ENCODE data around the gene GALNT1.

Gene GALNT1

GRCh38 chr18:35639296-35639695 lies 57.8 kb downstream of the GALNT1 start:
- Histone ChIP-seq H3K9ac (ENCODE audit: low read depth, low read length) (no peak overlapping the region), H3K27me3 (ENCODE audit: insufficient read depth, low read length) (no peaks in the 10 kb centered on the region), H3K9me3 (ENCODE audit: insufficient read depth, low read depth, low read length) (peaks cover 6% of the 10 kb centered on the region; the same call in 1 of the 2 replicates), H3K27ac (ENCODE audit: low read depth, low read length) (no peak overlapping the region), H3K4me1 (ENCODE audit: insufficient read depth, low read length) (no peaks in the 10 kb centered on the region), H3K4me3 (ENCODE audit: low read length) (no peak overlapping the region), H3K36me3 (ENCODE audit: insufficient read depth, low read length) (peaks cover 4% of the 10 kb centered on the region; the same call in 1 of the 2 replicates)
- no CpG with 5 or more reads among the region's 4 CpGs for WGBS

- Histone ChIP-seq H3K4me1 (ENCODE audit: insufficient read depth, low read length) (no peaks in the 10 kb centered on the region), H3K9ac (ENCODE audit: low read depth, low read length) (no peak overlapping the region), H3K27me3 (ENCODE audit: insufficient read depth, low read length) (no peaks in the 10 kb centered on the region), H3K27ac (ENCODE audit: low read depth, low read length) (no peak overlapping the region), H3K36me3 (ENCODE audit: insufficient read depth, low read length) (peaks cover 9% of the 10 kb centered on the region; the same call in 1 of the 2 replicates), H3K9me3 (ENCODE audit: insufficient read depth, low read depth, low read length) (peaks cover 6% of the 10 kb centered on the region; the same call in 1 of the 2 replicates), H3K4me3 (ENCODE audit: low read length) (no peak overlapping the region)
- 100% methylated on average over 2 of the region's 4 CpGs for WGBS
Observed at GRCh38 chr18:35641467-35641866, 59.9 kb downstream of the GALNT1 start.

GRCh38 chr18:35641916-35642315 lies 60.4 kb downstream of the GALNT1 start:
- H3K9ac ChIP-seq (ENCODE audit: low read depth, low read length): no peak overlapping the region
- peaks cover 13% of the 10 kb centered on the region for H3K36me3 ChIP-seq (ENCODE audit: insufficient read depth, low read length)
- H3K4me1 ChIP-seq (ENCODE audit: insufficient read depth, low read length): no peaks in the 10 kb centered on the region
- no peaks in the 10 kb centered on the region for H3K27me3 ChIP-seq (ENCODE audit: insufficient read depth, low read length)
- no peak overlapping the region for H3K27ac ChIP-seq (ENCODE audit: low read depth, low read length)
- 98% methylated on average over 3 of the region's 3 CpGs for WGBS
- H3K4me3 ChIP-seq (ENCODE audit: low read length): no peak overlapping the region
- peaks cover 6% of the 10 kb centered on the region; the same call in 1 of the 2 replicates for H3K9me3 ChIP-seq (ENCODE audit: insufficient read depth, low read depth, low read length)

GRCh38 chr18:35642802-35643201 lies 61.3 kb downstream of the GALNT1 start:
- WGBS: 93% methylated on average over 4 of the region's 4 CpGs
- H3K27ac ChIP-seq (ENCODE audit: low read depth, low read length): no peak overlapping the region

GRCh38 chr18:35646449-35646848 lies 64.9 kb downstream of the GALNT1 start:
- Histone ChIP-seq H3K9me3 (ENCODE audit: insufficient read depth, low read depth, low read length) (peaks cover 13% of the 10 kb centered on the region; the same call in 1 of the 2 replicates), H3K27ac (ENCODE audit: low read depth, low read length) (no peak overlapping the region), H3K4me3 (ENCODE audit: low read length) (no peak overlapping the region), H3K27me3 (ENCODE audit: insufficient read depth, low read length) (no peaks in the 10 kb centered on the region), H3K4me1 (ENCODE audit: insufficient read depth, low read length) (no peaks in the 10 kb centered on the region), H3K9ac (ENCODE audit: low read depth, low read length) (no peak overlapping the region), H3K36me3 (ENCODE audit: insufficient read depth, low read length) (peaks cover 10% of the 10 kb centered on the region; the same call in 1 of the 2 replicates)

More at GRCh38 chr18:35642802-35643201, 61.3 kb downstream of the GALNT1 start:
- Histone ChIP-seq H3K36me3 (ENCODE audit: insufficient read depth, low read length) (peaks cover 12% of the 10 kb centered on the region), H3K9me3 (ENCODE audit: insufficient read depth, low read depth, low read length) (peaks cover 1% of the 10 kb centered on the region; the same call in 1 of the 2 replicates), H3K27me3 (ENCODE audit: insufficient read depth, low read length) (no peaks in the 10 kb centered on the region), H3K4me3 (ENCODE audit: low read length) (no peak overlapping the region), H3K4me1 (ENCODE audit: insufficient read depth, low read length) (no peaks in the 10 kb centered on the region), H3K9ac (ENCODE audit: low read depth, low read length) (no peak overlapping the region)

- Histone ChIP-seq H3K27ac (ENCODE audit: low read depth, low read length) (no peak overlapping the region), H3K36me3 (ENCODE audit: insufficient read depth, low read length) (no peaks in the 10 kb centered on the region), H3K9me3 (ENCODE audit: insufficient read depth, low read depth, low read length) (peaks cover 13% of the 10 kb centered on the region; the same call in 1 of the 2 replicates), H3K9ac (ENCODE audit: low read depth, low read length) (no peak overlapping the region), H3K4me1 (ENCODE audit: insufficient read depth, low read length) (peaks cover 3% of the 10 kb centered on the region; the same call in 1 of the 2 replicates), H3K27me3 (ENCODE audit: insufficient read depth, low read length) (no peaks in the 10 kb centered on the region), H3K4me3 (ENCODE audit: low read length) (no peak overlapping the region)
- WGBS: 95% methylated on average over 4 of the region's 4 CpGs
Observed at GRCh38 chr18:35653392-35654135, 72.0 kb downstream of the GALNT1 start.

- H3K9ac ChIP-seq (ENCODE audit: low read depth, low read length): no peak overlapping the region
- H3K27me3 ChIP-seq (ENCODE audit: insufficient read depth, low read length): no peaks in the 10 kb centered on the region
- peaks cover 35% of the 10 kb centered on the region for H3K4me1 ChIP-seq (ENCODE audit: insufficient read depth, low read length)
- no peak overlapping the region for H3K4me3 ChIP-seq (ENCODE audit: low read length)
- no peaks in the 10 kb centered on the region for H3K9me3 ChIP-seq (ENCODE audit: insufficient read depth, low read depth, low read length)
- H3K27ac ChIP-seq (ENCODE audit: low read depth, low read length): no peak overlapping the region
- WGBS: 92% methylated on average over 4 of the region's 4 CpGs
- H3K36me3 ChIP-seq (ENCODE audit: insufficient read depth, low read length): no peaks in the 10 kb centered on the region
Observed at GRCh38 chr18:35658112-35658511, 76.6 kb downstream of the GALNT1 start.

- H3K4me1 ChIP-seq (ENCODE audit: insufficient read depth, low read length): peaks cover 32% of the 10 kb centered on the region
- WGBS: 71% methylated on average over 2 of the region's 5 CpGs
Observed at GRCh38 chr18:35661483-35662146, 80.1 kb downstream of the GALNT1 start.

GRCh38 chr18:35662293-35663062 lies 80.9 kb downstream of the GALNT1 start:
- WGBS: 88% methylated on average over 3 of the region's 3 CpGs
- Histone ChIP-seq H3K27ac (ENCODE audit: low read depth, low read length) (no peak overlapping the region), H3K4me3 (ENCODE audit: low read length) (no peak overlapping the region), H3K27me3 (ENCODE audit: insufficient read depth, low read length) (no peaks in the 10 kb centered on the region), H3K9me3 (ENCODE audit: insufficient read depth, low read depth, low read length) (peaks cover 6% of the 10 kb centered on the region; the same call in 1 of the 2 replicates), H3K36me3 (ENCODE audit: insufficient read depth, low read length) (peaks cover 41% of the 10 kb centered on the region), H3K9ac (ENCODE audit: low read depth, low read length) (no peak overlapping the region), H3K4me1 (ENCODE audit: insufficient read depth, low read length) (peaks cover 32% of the 10 kb centered on the region)

More at GRCh38 chr18:35661483-35662146, 80.1 kb downstream of the GALNT1 start:
- Histone ChIP-seq H3K36me3 (ENCODE audit: insufficient read depth, low read length) (peaks cover 33% of the 10 kb centered on the region), H3K9ac (ENCODE audit: low read depth, low read length) (no peak overlapping the region), H3K27me3 (ENCODE audit: insufficient read depth, low read length) (no peaks in the 10 kb centered on the region), H3K27ac (ENCODE audit: low read depth, low read length) (no peak overlapping the region), H3K9me3 (ENCODE audit: insufficient read depth, low read depth, low read length) (no peaks in the 10 kb centered on the region), H3K4me3 (ENCODE audit: low read length) (no peak overlapping the region)

- H3K27ac ChIP-seq (ENCODE audit: low read depth, low read length): no peak overlapping the region
- no peak overlapping the region for H3K4me3 ChIP-seq (ENCODE audit: low read length)
- H3K9ac ChIP-seq (ENCODE audit: low read depth, low read length): no peak overlapping the region
- H3K27me3 ChIP-seq (ENCODE audit: insufficient read depth, low read length): no peaks in the 10 kb centered on the region
- 0 out of 2 replicates have a peak, but pooled peaks cover 2% of the 10 kb centered on the region for H3K4me1 ChIP-seq (ENCODE audit: insufficient read depth, low read length)
- H3K9me3 ChIP-seq (ENCODE audit: insufficient read depth, low read depth, low read length): peaks cover 7% of the 10 kb centered on the region; the same call in 1 of the 2 replicates
- peaks cover 15% of the 10 kb centered on the region for H3K36me3 ChIP-seq (ENCODE audit: insufficient read depth, low read length)
- WGBS: 79% methylated on average over 1 of the region's 1 CpG
Observed at GRCh38 chr18:35671966-35672603, 90.5 kb downstream of the GALNT1 start.
